ENCODE measurements around the gene SCP2D1. TPM values are rescaled to one million over a fixed set of nuclear protein-coding genes. Genes with fewer than 3 reads are reported as not detected.

The SCP2D1 gene
- total and polyA plus RNA-seq, 2 experiments from 2014 or later: not detected

DNA sequence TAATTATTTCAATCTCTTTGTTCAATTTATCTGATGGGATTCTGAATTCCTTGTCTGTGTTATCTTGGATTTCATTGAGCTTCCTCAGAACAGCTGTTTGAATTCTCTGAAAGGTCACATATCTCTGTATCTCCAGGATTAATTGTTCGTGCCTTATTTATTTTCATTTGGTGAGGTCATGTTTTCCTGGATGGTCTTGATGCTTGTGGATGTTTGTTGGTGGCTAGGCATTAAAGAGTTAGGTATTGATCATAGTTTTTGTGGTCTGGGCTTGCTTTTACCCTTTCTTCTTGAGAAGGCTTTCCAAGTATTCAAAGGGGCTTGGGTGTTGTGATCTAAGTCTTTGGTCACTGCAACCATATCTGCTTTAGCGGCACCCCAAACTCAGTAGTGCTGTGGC, 39.4 kb upstream of the SCP2D1 start:
- H3K4me1 Mint-ChIP-seq: no peaks in the 10 kb centered on the region
- Histone ChIP-seq H3K4me1 (ENCODE audit: insufficient read depth) (no peaks in the 10 kb centered on the region), H3F3A (replicated peaks; ENCODE audit: low read depth) (no peaks in the 10 kb centered on the region), H3K79me2 (replicated peaks; ENCODE audit: insufficient read depth) (no peaks in the 10 kb centered on the region), H3K27me3 (ENCODE audit: insufficient read depth) (no peaks in the 10 kb centered on the region), H3K4me3 (no peak overlapping the region), H4K20me1 (replicated peaks; ENCODE audit: insufficient read depth) (no peaks in the 10 kb centered on the region), H2AFZ (no peak overlapping the region), H3K4me2 (no peak overlapping the region), H3K9me2 (ENCODE audit: insufficient read depth) (no peaks in the 10 kb centered on the region; the same call in 1 of the 2 replicates), H3K36me3 (ENCODE audit: insufficient read depth) (no peaks in the 10 kb centered on the region), H3K27ac (ENCODE audit: low read depth) (no peak overlapping the region)
- no peak for ATAC-seq
- no peak overlapping the region for H3K27ac Mint-ChIP-seq
- no peak overlapping the region for H3K4me3 Mint-ChIP-seq
- no peaks in the 10 kb centered on the region for H3K27me3 Mint-ChIP-seq (ENCODE audit: insufficient read depth, low read depth, poor library complexity)
- no peak for DNase-seq (ENCODE audit: low spot score)
- H3K36me3 Mint-ChIP-seq (ENCODE audit: low read depth): no peaks in the 10 kb centered on the region
- peaks cover 7% of the 10 kb centered on the region; the same call in 1 of the 3 replicates for H3K9me3 Mint-ChIP-seq
- no peak for TF ChIP-seq CREB1 (CRISPR knock-in tag; IDR thresholded peaks at IDR 0.05; ENCODE audit: low read depth)
- TF ChIP-seq STAT1 (IDR thresholded peaks at IDR 0.05; ENCODE audit: unreplicated experiment): no peak
- no peak for TF ChIP-seq EZH2phosphoT487 (IDR thresholded peaks at IDR 0.05; ENCODE audit: unreplicated experiment)
- no peak for TF ChIP-seq POLR2AphosphoS5 (IDR thresholded peaks at IDR 0.05; ENCODE audit: low read depth)
- TF ChIP-seq NANOG (IDR thresholded peaks at IDR 0.05; ENCODE audit: borderline replicate concordance): no peak
- TF ChIP-seq ETS1 (IDR thresholded peaks at IDR 0.05): no peak
- TF ChIP-seq ZNF114 (CRISPR knock-in tag; IDR thresholded peaks at IDR 0.05): no peak
- TF ChIP-seq CTCF (conservative IDR thresholded peaks at IDR 0.05; ENCODE audit: low read depth in 2 of 2): no peak
- no peak for TF ChIP-seq ZNF331 (CRISPR knock-in tag; IDR thresholded peaks at IDR 0.05; ENCODE audit: low read depth)

GRCh38 chr20:18775633-18776032, 38.0 kb upstream of the SCP2D1 start:
- Mint-ChIP-seq H3K36me3 (ENCODE audit: low read depth) (no peaks in the 10 kb centered on the region), H3K9me3 (peaks cover 7% of the 10 kb centered on the region; the same call in 1 of the 3 replicates), H3K4me1 (no peaks in the 10 kb centered on the region), H3K27me3 (ENCODE audit: insufficient read depth, low read depth, poor library complexity) (no peaks in the 10 kb centered on the region), H3K27ac (no peak overlapping the region), H3K4me3 (no peak overlapping the region)
- H3K4me1 ChIP-seq (ENCODE audit: insufficient read depth): no peaks in the 10 kb centered on the region
- H3K27me3 ChIP-seq (ENCODE audit: insufficient read depth): no peaks in the 10 kb centered on the region
- DNase-seq (ENCODE audit: low spot score) (no peak), ATAC-seq (no peak)
- no peaks in the 10 kb centered on the region; the same call in 1 of the 2 replicates for H3K9me2 ChIP-seq (ENCODE audit: insufficient read depth)
- no peaks in the 10 kb centered on the region for H3K36me3 ChIP-seq (ENCODE audit: insufficient read depth)
- H3K4me3 ChIP-seq: no peak overlapping the region
- H3K79me2 ChIP-seq (replicated peaks; ENCODE audit: insufficient read depth): no peaks in the 10 kb centered on the region
- H3K4me2 ChIP-seq: no peak overlapping the region
- no peaks in the 10 kb centered on the region for H4K20me1 ChIP-seq (replicated peaks; ENCODE audit: insufficient read depth)
- no peak overlapping the region for H3K27ac ChIP-seq (ENCODE audit: low read depth)
- no peak overlapping the region for H2AFZ ChIP-seq
- no peaks in the 10 kb centered on the region for H3F3A ChIP-seq (replicated peaks; ENCODE audit: low read depth)
- TF ChIP-seq POLR2AphosphoS5 (IDR thresholded peaks at IDR 0.05; ENCODE audit: low read depth) (no peak), CTCF (conservative IDR thresholded peaks at IDR 0.05; ENCODE audit: low read depth in 2 of 2) (no peak), ZNF331 (CRISPR knock-in tag; IDR thresholded peaks at IDR 0.05; ENCODE audit: low read depth) (no peak)
- TF ChIP-seq, protein P1, sequence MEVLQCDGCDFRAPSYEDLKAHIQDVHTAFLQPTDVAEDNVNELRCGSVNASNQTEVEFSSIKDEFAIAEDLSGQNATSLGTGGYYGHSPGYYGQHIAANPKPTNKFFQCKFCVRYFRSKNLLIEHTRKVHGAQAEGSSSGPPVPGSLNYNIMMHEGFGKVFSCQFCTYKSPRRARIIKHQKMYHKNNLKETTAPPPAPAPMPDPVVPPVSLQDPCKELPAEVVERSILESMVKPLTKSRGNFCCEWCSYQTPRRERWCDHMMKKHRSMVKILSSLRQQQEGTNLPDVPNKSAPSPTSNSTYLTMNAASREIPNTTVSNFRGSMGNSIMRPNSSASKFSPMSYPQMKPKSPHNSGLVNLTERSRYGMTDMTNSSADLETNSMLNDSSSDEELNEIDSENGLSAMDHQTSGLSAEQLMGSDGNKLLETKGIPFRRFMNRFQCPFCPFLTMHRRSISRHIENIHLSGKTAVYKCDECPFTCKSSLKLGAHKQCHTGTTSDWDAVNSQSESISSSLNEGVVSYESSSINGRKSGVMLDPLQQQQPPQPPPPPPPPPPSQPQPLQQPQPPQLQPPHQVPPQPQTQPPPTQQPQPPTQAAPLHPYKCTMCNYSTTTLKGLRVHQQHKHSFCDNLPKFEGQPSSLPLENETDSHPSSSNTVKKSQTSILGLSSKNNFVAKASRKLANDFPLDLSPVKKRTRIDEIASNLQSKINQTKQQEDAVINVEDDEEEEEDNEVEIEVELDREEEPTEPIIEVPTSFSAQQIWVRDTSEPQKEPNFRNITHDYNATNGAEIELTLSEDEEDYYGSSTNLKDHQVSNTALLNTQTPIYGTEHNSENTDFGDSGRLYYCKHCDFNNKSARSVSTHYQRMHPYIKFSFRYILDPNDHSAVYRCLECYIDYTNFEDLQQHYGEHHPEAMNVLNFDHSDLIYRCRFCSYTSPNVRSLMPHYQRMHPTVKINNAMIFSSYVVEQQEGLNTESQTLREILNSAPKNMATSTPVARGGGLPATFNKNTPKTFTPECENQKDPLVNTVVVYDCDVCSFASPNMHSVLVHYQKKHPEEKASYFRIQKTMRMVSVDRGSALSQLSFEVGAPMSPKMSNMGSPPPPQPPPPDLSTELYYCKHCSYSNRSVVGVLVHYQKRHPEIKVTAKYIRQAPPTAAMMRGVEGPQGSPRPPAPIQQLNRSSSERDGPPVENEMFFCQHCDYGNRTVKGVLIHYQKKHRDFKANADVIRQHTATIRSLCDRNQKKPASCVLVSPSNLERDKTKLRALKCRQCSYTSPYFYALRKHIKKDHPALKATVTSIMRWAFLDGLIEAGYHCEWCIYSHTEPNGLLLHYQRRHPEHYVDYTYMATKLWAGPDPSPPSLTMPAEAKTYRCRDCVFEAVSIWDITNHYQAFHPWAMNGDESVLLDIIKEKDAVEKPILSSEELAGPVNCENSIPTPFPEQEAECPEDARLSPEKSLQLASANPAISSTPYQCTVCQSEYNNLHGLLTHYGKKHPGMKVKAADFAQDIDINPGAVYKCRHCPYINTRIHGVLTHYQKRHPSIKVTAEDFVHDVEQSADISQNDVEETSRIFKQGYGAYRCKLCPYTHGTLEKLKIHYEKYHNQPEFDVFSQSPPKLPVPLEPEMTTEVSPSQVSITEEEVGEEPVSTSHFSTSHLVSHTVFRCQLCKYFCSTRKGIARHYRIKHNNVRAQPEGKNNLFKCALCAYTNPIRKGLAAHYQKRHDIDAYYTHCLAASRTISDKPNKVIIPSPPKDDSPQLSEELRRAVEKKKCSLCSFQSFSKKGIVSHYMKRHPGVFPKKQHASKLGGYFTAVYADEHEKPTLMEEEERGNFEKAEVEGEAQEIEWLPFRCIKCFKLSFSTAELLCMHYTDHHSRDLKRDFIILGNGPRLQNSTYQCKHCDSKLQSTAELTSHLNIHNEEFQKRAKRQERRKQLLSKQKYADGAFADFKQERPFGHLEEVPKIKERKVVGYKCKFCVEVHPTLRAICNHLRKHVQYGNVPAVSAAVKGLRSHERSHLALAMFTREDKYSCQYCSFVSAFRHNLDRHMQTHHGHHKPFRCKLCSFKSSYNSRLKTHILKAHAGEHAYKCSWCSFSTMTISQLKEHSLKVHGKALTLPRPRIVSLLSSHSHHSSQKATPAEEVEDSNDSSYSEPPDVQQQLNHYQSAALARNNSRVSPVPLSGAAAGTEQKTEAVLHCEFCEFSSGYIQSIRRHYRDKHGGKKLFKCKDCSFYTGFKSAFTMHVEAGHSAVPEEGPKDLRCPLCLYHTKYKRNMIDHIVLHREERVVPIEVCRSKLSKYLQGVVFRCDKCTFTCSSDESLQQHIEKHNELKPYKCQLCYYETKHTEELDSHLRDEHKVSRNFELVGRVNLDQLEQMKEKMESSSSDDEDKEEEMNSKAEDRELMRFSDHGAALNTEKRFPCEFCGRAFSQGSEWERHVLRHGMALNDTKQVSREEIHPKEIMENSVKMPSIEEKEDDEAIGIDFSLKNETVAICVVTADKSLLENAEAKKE (CRISPR knock-in tag; IDR thresholded peaks at IDR 0.05): no peak

Data from GM23338 (cell line).